ENCODE measurements around the gene SLC35A4. TPM values are rescaled to one million over a fixed set of nuclear protein-coding genes. Genes with fewer than 3 reads are reported as not detected.
"Not testable (repeated sequence)": the region's sequence is repeated elsewhere in the genome, so short reads cannot be mapped to it uniquely, and the experiment has no call there.

SLC35A4 gene
- total RNA-seq, 2 donors from 2014 or later = 61.6 to 68.9 TPM

DNA sequence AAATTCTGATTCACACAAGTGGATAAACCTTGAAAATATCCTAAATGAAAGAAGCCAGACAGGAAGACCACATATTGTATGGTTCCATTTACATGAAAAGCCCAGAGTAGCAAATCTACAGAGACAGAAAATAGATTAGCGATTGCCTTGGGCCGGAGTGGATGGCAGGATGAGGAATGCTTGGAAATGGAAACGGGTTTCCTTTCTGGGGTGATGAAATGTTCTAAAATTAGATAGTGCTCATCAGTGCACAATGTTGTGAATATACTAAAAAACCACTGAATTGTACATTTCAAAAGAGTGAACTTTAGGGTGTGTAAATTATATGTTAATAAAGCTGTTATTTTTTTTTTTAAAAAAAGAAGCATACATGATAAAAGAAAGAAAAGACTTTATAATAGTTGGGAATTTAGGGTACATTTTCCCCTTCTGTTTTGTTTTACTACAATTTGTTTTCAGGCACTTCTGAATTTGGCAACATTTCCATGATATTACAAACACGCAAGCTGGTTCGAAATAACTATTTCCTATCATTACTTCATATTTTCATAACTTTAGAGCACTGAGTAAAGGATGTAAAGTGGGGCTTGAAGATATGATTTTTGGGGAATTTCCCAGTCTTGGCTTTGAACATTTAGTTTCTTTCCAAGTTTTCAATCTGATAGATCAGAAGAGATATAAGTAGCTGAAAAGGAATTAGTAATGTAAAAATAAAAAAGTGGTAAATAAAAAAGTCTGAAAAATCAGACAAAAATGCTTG, 23.9 kb downstream of the SLC35A4 start:
- Mint-ChIP-seq H3K4me3 (no peak overlapping the region), H3K27ac (no peak overlapping the region), H3K36me3 (ENCODE audit: low read depth) (peaks cover under 1% of the 10 kb centered on the region), H3K9me3 (peaks cover 12% of the 10 kb centered on the region), H3K4me1 (peaks cover 3% of the 10 kb centered on the region), H3K27me3 (ENCODE audit: insufficient read depth) (peaks cover 3% of the 10 kb centered on the region)
- Histone ChIP-seq H3K9ac (ENCODE audit: extremely low read depth, low read length, poor library complexity, severe bottlenecking) (no peak overlapping the region), H3K4me1 (ENCODE audit: control insufficient read depth, insufficient read depth, low read length) (no peaks in the 10 kb centered on the region), H3K9me3 (ENCODE audit: control insufficient read depth, low read length) (no peaks in the 10 kb centered on the region), H3K36me3 (ENCODE audit: control insufficient read depth, insufficient read depth, low read length) (no peaks in the 10 kb centered on the region), H3K27ac (ENCODE audit: low read depth, low read length) (no peak overlapping the region), H3K4me3 (ENCODE audit: low read length) (no peak overlapping the region), H3K27me3 (ENCODE audit: control insufficient read depth, insufficient read depth, low read length, poor library complexity, severe bottlenecking) (no peaks in the 10 kb centered on the region)
- TF ChIP-seq CTCF (conservative IDR thresholded peaks at IDR 0.05) = no peak
- WGBS, 2 experiments (ENCODE audit: insufficient coverage in 1 of 2, insufficient read length in 1 of 2) = 80 to 95% methylated on average over 1 to 5 of the region's 5 CpGs
- DNase-seq = no peak

GRCh38 chr5:140590861-140591260, 26.2 kb downstream of the SLC35A4 start:
- Histone ChIP-seq H3K9ac (ENCODE audit: extremely low read depth, low read length, poor library complexity, severe bottlenecking) (no peak overlapping the region), H3K27me3 (ENCODE audit: control insufficient read depth, insufficient read depth, low read length, poor library complexity, severe bottlenecking) (no peaks in the 10 kb centered on the region), H3K9me3 (ENCODE audit: control insufficient read depth, low read length) (no peaks in the 10 kb centered on the region), H3K27ac (ENCODE audit: low read depth, low read length) (no peak overlapping the region), H3K4me1 (ENCODE audit: control insufficient read depth, insufficient read depth, low read length) (no peaks in the 10 kb centered on the region), H3K4me3 (ENCODE audit: low read length) (no peak overlapping the region), H3K36me3 (ENCODE audit: control insufficient read depth, insufficient read depth, low read length) (no peaks in the 10 kb centered on the region)
- H3K27me3 Mint-ChIP-seq (ENCODE audit: insufficient read depth) = peaks cover 3% of the 10 kb centered on the region
- H3K36me3 Mint-ChIP-seq (ENCODE audit: low read depth) = no peaks in the 10 kb centered on the region
- peaks cover 3% of the 10 kb centered on the region for H3K4me1 Mint-ChIP-seq
- H3K4me3 Mint-ChIP-seq = no peak overlapping the region
- TF ChIP-seq CTCF (conservative IDR thresholded peaks at IDR 0.05) = no peak
- no peak for DNase-seq
- H3K27ac Mint-ChIP-seq = peak overlapping the region; percentile 39
- peaks cover 6% of the 10 kb centered on the region for H3K9me3 Mint-ChIP-seq
- 87 to 90% methylated on average over 5 to 7 of the region's 7 CpGs for WGBS, 2 experiments (ENCODE audit: insufficient coverage in 1 of 2, insufficient read length in 1 of 2)

GRCh38 chr5:140591747-140592372, 27.2 kb downstream of the SLC35A4 start:
- Histone ChIP-seq H3K4me1 (ENCODE audit: control insufficient read depth, insufficient read depth, low read length) (no peaks in the 10 kb centered on the region), H3K27me3 (ENCODE audit: control insufficient read depth, insufficient read depth, low read length, poor library complexity, severe bottlenecking) (no peaks in the 10 kb centered on the region), H3K9me3 (ENCODE audit: control insufficient read depth, low read length) (no peaks in the 10 kb centered on the region), H3K36me3 (ENCODE audit: control insufficient read depth, insufficient read depth, low read length) (no peaks in the 10 kb centered on the region), H3K27ac (ENCODE audit: low read depth, low read length) (no peak overlapping the region), H3K9ac (ENCODE audit: extremely low read depth, low read length, poor library complexity, severe bottlenecking) (no peak overlapping the region), H3K4me3 (ENCODE audit: low read length) (no peak overlapping the region)
- H3K4me3 Mint-ChIP-seq = no peak overlapping the region
- peaks cover 3% of the 10 kb centered on the region for H3K27me3 Mint-ChIP-seq (ENCODE audit: insufficient read depth)
- no peaks in the 10 kb centered on the region for H3K36me3 Mint-ChIP-seq (ENCODE audit: low read depth)
- peaks cover 6% of the 10 kb centered on the region for H3K9me3 Mint-ChIP-seq
- no peak for TF ChIP-seq CTCF (conservative IDR thresholded peaks at IDR 0.05)
- H3K27ac Mint-ChIP-seq = no peak overlapping the region
- no peak for DNase-seq
- peaks cover 3% of the 10 kb centered on the region for H3K4me1 Mint-ChIP-seq
- WGBS, 2 experiments (ENCODE audit: insufficient coverage in 1 of 2, insufficient read length in 1 of 2) = 86 to 87% methylated on average over 5 of the region's 5 CpGs

GRCh38 chr5:140593070-140593469, 28.4 kb downstream of the SLC35A4 start:
- H3K4me3 ChIP-seq (ENCODE audit: low read length); H3K36me3 Mint-ChIP-seq (ENCODE audit: low read depth); H3K27me3 Mint-ChIP-seq (ENCODE audit: insufficient read depth); H3K27me3 ChIP-seq (ENCODE audit: control insufficient read depth, insufficient read depth, low read length, poor library complexity, severe bottlenecking); H3K4me1 ChIP-seq (ENCODE audit: control insufficient read depth, insufficient read depth, low read length); H3K9me3 ChIP-seq (ENCODE audit: control insufficient read depth, low read length); DNase-seq; H3K9ac ChIP-seq (ENCODE audit: extremely low read depth, low read length, poor library complexity, severe bottlenecking); H3K4me1 Mint-ChIP-seq; H3K27ac ChIP-seq (ENCODE audit: low read depth, low read length); H3K9me3 Mint-ChIP-seq; H3K36me3 ChIP-seq (ENCODE audit: control insufficient read depth, insufficient read depth, low read length): not testable (repeated sequence)
- Mint-ChIP-seq H3K4me3 (peak overlapping the region; percentile 72), H3K27ac (peak overlapping the region; percentile 96)
- 81 to 95% methylated on average over 4 to 13 of the region's 14 CpGs for WGBS, 2 experiments (ENCODE audit: insufficient coverage in 1 of 2, insufficient read length in 1 of 2)

All from endodermal cell (in vitro differentiated cells).